DMS79 (cell line): ENCODE data around the gene ASPHD2.

Experiments used
- DNase-seq: peaks from one replicate; lab custom pipeline; 2025; lab: John Stamatoyannopoulos, UW

ASPHD2 gene

DNA sequence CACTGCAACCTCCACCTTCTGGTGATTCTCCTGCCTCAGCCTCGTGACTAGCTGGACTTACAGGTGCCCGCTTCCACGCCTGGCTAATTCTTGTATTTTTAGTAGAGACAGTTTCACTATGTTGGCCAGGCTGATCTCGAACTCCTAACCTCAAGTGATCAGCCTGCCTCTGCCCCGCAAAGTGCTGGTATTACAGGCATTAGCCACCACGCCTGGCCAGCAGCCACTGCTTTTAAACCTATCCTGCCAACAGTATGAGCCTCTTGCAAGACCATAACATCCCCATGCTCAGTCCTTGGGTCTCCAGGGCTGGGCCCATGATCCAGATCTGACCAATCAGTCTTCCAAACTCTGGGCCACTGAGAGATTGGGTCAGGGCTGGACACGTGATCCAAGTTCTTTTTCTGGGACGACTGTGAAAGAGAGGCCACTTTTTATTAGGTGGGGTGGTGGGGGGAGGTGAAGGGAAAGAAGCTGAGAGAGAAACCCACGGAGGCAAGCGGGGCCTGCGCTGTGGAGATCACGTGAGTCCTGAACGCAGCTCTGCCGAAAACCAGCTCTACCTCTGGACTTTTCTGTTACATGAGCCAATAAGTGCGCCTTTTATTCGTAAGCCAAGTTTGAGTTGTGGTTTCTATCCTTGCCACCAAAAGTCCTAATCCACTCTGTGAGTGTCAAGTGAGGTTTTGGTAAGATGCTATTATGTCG is 17.9 kb downstream of the ASPHD2 start:
- DNase-seq: no peak

DNA sequence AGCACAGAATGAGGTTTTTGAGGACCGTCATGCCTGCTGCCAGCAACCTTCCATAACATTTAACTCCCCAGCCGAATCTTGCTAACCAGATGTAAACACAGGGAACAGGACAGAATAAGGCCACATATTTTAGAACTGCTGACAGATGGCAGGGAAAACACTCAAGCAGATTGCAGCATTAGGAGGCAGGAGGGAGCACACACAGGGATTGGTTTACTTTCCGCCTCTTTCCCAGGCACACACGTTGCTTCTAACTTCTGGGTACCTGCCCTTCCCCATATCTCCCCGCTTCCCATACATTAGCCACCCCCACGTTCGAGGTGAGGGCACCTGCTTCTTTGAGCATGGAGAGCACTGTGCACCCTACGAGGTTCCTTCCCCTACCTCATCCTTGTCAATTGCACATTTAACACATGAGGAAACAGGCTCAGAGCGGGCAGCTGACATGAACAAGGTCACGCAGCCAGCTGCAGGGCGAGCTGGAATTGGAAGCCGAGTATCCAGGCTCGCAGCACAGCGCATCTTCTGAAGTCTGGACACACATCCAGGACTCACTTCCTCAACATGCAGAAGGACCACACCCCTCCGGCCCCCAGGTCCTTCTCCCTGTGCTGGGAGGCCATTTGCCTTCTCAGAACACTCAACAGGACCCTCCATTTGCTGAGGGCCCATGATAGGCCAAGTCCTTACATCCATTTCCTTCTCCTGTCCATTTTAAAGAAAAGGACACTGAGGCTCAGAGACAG is 18.7 kb downstream of the ASPHD2 start:
- DNase-seq: no peak

DNA sequence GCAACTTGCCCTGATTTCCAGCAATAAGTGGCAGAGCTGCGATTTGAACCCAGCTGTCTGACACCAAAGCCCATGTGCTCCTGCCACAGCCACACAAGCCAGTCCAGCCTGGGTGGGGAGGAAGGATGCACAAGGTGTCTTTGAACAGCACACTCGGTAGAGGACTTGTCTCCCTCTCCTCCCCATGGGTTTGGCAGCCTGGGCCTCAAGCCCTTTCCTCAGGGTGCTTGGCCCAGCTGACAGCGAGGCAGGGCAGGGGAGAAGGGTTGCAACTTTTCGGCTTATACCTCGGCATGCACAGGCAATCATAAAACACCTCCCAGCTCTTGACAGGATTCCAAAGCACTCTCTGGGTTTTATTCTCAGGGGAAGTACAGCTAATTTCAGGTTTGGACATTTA is 19.3 kb downstream of the ASPHD2 start:
- no peak for DNase-seq

DNA sequence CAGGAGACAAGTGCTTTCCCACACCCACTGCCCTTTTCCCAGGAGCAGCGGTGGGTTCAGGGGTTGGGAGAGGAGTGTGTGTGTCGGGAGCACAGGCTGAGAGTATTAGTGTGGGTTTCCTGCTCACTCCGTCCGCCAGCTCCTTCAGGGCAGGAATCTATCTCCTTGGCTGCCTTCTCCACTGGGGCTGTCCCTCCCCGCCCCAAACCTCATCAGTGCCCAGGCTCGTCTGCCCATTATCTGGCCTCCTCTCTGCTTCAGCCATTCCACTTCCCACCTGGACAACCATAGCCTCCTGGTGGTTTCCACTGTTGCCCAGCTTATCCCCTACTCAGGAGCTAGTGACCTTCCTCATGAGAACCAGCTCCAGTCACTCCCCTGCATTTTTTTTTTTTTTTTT is 19.9 kb downstream of the ASPHD2 start:
- DNase-seq: no peak

DNA sequence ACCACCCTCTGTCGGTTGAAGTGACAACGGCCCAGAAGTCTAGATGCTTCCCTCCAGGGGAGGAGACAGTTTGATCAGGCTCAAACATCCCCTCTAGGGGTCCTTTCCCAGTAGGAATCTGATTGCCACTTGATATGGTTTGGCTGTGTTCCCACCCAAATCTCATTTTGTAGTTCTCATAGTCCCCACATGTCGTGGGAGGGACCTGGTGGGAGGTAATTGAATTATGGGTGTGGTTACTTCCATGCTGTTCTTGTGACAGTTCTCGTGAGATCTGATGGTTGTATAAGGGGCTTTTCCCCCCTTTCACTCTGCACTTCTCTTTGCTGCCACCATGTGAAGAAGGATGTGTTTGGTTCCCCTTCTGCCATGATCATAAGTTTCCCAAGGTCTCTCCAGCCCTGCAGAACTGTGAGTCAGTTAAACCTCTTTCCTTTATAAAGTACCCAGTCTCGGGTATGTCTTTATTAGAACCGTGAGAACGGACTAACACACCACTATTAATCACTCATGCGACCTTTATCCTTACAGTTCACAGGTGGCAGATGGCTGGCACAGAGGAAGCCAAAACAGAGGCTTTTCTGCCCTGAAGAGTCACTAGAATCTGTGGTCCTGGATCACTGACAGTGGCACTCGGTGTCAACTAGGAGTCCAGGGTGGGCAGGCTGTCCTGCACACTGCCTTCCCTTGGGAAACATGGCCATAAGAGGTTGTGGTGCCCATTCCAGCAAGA is 21.6 kb downstream of the ASPHD2 start:
- no peak for DNase-seq

DNA sequence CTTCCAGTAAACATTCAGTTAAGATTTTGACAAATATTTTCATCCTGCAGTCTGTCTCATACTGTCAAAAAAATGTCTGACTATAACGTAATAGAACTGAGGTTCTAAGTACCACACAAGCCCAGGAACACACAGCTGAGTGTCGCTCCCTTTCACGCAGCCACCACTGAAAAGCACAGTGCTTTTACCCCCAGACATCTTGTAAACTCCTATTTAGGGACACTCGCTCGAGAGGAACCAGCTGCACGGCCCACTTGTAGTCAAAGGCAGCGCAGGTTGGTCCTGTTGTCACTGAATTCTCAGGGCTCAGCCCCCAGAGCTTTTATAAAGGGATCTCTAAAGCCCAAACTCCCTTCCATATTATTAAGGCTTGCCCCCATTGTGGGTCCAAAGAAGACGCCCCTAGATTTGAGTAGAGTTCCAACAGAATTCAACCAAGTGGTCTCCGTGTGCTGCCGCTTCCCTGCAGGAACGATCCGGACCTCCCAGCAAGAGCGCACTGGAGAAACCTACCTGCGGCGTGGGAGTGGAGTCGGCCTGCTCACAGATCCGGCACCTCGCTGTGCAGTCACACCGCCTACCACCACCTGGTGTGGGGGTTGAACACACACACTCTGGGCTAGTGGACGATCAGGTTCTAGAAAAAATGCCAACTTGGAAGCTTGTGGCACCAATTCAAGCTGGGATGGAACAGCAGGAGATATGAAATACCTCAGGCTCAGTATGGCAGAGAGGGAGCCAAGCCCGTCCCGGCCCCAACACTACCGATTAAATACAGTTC is 23.4 kb downstream of the ASPHD2 start:
- DNase-seq: no peak

DNA sequence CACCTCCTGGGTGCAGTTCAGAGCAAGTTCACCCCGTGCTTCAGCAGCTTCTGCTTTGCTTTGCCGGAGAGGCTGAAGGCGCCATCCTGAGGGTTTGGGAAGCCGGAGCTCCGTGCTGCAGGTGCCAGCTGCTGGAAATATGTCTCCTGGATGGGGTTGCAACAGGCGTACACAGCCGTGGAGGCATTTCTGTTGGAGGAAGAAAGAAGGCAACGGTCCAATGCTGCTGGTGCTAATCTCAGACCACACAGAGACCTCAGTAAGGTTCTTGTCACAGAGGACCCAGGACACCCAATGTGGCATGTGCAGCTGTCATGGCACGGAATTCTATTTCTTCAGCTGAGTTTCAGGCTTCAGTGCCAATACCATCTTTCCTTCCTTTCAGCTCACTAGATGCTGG is 24.2 kb downstream of the ASPHD2 start:
- DNase-seq: no peak

DNA sequence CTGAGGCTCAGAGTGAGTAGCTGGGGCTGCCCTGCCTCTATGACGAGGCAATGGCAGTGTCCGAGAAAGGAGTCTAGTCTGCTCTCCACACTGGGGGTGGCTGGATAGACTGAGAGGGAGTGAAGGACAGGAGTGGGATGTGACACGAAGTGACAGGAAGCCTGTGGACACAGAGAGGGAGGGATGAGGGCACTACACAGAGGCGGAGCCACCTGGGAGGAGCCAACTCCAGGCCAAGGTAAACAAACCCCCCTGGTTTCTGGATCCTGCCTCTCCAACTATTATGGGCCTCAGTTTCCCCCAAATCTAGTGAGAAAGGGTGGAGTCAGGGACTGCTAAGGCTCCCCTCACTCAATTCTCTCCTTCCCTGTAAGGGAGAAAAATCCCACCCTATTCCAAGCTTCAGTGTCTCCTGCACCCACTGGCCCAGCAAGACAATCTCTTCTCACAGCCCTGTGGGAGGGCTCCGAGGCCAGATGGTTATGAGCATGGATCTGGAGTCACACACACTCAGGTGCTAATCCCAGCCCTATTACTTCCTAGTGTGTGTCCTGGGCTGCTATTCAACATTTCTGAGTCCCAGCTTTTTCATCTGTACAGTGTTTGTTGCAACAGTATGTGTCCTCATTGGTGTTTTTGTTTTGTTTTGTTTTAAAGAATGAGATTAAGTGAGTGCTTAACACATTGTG is 24.9 kb downstream of the ASPHD2 start:
- DNase-seq: no peak

DNA sequence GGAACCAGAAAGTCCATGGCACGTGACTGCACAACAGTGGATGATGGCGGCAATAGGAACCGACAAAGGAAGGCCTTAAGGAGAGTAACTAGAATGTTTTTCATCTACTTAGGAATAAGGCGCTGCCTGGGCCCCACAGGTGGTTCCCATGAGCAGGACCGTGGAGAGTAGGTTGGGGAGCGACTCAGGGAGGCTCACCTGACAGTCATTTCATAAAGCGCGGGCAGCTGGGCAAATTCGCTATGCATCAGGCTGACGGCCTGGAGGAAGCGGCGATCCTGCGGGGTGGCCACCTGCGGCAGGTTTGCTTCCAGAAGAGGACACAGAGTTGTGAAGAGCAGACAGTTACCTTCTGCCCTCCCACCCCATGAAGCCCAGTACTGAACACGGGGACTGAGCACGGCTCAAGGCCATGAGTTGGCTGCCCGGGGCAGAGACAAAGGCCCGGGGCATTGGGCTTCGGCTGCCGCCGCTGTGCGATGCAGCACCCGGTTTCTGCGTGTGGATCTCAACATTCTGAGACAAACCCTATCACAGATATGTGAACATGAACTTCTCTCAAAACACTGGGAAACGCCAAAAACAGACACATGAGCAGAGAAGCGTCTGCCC is 28.7 kb downstream of the ASPHD2 start:
- DNase-seq: no peak

DNA sequence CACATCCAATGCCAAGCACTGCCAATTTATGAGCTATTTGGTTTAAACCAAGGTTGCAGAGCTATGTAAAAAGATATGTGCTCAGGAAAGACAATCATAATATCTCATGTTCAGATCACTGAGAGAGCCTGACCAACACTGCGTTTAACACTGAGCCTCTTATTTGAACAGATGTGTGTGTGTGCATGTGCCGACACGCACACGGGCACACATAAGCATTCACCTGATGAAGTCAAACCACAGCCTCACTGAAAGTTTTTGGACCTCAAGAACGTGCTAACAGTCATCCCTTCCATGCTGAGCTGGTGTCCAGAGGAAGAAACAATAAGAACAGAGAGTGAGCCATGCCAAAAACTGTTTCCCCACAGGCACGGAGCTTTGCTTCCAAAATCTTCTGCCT is 31.1 kb downstream of the ASPHD2 start:
- no peak for DNase-seq

DNA sequence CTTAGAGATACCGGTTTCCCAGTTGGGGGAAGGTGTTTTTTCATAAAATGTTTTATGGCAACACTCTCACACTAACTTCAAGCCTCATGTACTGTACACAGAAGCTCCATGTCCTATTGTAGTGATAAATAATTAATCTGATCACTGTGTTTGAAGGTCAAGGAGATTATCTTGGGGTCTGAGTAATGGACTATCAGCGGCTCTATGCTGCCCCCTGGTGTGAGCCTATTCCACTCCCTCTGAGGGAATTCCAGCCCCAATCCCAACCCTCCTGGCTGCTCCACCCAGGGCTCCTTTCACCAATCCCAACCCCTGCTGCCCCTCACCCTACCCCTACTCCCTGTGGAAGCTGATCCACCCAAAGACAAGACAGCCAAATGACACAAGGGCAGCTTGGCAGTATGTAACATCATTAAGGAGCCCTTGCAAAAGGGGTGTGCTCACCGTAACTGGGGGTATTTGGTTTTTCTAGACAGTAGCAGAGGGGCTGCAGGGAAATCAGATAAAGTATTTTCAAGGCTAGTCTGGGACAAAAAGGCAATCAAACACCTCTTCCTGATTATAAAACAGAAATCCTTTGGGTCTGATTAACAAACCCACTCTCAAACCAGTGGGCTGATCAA is 32.2 kb downstream of the ASPHD2 start:
- no peak for DNase-seq

DNA sequence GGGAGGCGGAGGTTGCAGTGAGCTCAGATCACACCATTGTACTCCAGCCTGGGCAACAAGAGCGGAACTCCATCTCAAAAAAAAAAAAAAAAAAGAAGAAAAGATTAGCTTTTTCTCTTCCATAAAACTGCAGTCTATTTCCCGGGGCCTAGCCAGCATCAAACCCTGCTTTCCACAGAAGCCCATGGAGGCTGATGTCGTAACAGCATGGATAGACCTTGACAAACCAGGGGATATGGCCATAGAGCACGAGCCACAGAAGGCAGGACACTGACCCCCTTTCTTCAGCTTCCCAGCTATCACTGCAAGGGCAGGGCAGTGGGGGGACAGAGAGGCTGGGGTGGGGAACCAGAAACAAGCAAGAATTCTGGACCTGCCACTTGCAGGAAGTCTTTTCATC is 33.0 kb downstream of the ASPHD2 start:
- DNase-seq: no peak

DNA sequence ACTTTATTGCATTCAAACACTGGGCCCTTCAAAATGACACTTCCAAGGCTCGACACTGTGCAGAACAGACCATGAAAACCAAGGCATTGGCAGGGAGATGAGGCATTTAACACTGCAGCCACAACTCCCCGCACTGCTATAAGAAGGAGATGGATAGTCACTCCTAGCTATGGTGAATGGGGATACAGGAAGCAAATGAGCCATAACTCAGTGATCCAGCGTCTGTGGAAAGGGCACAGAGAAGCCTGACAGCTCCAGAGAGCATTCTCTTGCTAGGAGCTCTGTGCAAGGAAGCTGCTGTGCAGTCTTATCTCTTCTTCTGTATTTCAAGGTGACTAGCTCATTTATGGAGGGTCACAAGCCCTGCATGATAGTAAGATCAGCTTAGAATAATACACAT is 33.6 kb downstream of the ASPHD2 start:
- no peak for DNase-seq

DNA sequence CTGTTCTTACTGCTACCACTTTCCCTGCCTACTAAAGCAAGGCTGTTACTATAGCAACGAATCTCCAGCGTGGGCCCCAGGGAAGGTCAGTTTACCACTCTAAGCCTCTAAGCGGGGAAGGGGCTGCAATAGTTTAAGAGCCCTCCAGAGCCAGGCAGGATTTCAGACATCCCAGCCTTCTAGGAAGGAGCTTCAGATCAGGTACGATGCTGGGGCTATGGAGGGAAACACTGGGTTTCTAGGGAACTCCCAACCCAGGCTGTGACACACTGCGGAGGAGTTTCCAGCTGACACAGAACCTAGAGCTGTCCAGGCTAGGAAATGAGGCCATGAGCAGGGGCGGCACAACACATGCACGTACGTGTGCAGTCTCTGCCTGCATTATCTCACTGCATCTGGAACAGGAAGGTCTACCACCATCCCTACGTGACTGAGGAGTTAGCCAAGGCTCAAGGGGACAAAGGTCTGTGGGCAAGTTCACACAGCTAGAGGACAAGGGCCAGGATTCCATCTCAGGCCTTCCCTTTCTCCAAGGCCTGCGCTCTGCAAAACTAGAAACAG is 34.1 kb downstream of the ASPHD2 start:
- DNase-seq: no peak

DNA sequence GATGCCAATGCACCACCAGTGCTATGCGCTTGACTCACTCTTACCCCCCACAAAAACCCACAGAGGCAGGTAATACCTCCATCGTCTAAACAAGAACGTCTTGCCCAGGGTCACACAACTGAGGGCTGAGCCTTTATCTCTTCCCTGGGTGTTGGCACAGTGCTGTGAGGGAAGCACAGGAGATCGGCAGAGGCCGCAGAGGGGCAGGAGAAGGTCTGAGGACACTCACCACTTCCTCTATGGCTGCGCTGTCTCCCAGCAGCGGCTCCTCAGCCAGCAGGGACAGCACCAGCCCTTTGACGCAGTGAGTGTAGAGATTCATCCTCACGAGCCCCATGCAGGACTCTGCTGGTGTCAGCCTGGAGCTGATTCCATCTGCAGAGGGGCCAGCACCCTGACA is 34.6 kb downstream of the ASPHD2 start:
- DNase-seq: no peak

DNA sequence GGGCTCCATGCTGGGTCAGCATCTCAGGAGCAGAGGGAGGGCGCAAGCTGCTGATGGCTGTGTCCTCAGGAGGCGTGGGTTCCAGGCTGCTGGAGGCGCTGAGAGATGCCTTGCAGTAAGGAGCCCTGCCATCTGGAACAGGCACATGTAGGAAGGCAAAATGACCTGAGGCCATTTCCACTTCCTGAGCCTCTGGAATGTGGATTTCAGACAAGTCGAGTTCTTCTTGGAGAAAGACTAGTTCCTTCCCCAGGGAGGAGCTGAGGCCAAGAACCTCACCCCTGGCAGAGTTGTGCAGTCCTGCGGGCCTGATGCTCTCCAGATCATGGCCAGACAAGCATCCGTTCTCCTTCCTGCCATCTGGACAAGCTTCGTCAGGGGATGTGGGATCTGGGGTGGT is 35.3 kb downstream of the ASPHD2 start:
- DNase-seq: no peak

DNA sequence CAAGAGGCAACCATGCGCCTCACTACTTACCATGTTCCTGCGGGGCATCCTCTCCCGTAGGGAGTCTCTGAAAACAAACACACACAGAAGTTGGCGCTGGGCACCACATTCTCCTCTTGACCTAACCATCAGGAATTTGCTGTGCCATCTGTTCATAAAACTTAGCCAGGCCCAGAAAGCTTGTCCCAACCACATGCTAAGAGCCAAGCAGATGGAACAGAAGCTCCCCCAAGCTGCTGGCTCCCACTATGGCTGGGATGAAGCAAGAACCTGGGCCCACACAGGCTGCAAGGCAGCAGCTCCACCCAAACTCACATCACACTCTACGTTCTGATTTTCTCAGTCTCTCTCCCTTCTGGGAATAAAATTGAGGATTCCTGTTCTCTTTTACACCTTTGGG is 37.1 kb downstream of the ASPHD2 start:
- DNase-seq: no peak

DNA sequence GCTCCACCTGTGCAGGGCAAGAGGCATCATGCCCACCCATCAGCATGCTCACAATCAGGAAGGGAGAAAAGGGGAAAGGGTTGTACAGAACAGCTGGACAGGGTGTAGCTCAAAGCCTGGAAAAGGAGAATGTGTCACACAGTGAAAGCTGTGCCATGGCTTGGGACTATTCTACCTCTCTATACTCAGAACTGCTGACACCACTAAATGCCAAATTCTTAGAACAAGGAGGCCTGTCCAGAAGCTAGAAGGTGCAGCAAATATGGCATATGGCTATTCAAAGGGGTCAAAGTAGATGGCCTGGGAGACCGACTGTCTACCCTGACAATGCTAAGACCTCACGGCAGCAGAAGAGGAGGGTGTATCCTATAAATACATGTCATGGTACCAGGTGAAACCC is 41.7 kb downstream of the ASPHD2 start:
- no peak for DNase-seq

DNA sequence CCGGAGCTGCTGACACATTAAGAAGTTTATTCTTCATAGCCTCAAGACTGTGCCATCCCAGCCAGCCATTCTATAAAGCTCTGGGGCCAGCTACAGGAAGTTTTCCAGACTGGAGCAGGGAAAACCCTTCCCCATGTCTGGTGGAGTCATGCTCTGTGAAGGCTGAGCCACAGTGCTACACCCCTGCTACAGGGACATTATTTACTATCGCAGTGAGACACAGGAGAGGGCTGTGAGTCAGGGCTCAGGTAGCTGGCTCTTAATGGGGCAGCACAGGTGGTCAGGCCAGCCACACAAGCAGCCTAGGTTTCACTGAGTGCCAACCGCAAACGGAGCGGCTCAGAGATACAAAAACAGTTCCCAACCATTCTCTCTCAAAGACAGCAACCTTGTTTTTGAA is 42.5 kb downstream of the ASPHD2 start:
- no peak for DNase-seq

DNA sequence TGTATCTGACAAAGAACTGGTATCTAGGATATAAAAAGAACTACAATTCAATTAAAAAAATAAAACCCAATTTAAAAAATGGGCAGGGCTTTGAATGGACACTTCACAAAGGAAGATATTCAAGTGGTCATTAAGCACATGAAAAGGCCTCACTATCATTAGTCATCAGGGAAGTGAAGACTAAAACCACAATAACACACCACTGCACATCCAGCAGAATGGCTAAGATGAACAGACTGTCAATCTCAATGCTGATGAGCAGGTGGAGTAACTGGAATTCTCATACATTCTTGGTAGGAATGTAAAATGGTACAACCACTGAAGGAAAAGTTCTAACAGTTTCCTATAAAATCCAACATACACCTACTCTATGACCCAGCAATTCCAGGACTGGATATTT is 45.6 kb downstream of the ASPHD2 start:
- no peak for DNase-seq
